H1 (cell line): ENCODE results near the gene DMAC2. TPM values are rescaled to one million over a fixed set of nuclear protein-coding genes. Genes with fewer than 3 reads are reported as not detected.

Source experiments
- JUND ChIP-seq: IDR thresholded peaks from 2 replicates; pipeline ENCODE4 v1.6.1; 2011; ENCODE audit warnings: mild to moderate bottlenecking, improper control_type of control experiment, low read length
- NRF1 ChIP-seq: IDR thresholded peaks from 2 replicates; pipeline ENCODE4 v1.6.1; 2011; ENCODE audit warnings: mild to moderate bottlenecking, low read depth, low read length, improper control_type of control experiment
- polyA plus RNA-seq, 7 experiments: library from polyadenylated mRNA; depleted of rRNA in 3 of 7; stranded (reverse) in 5 of 7; unstranded in 2 of 7; fragments of >200 nt in 5 of 7; fragments of 200-250 nt in 2 of 7; gene quantifications; 1 replicate in 5 of 7; 2 replicates in 1 of 7; 4 replicates in 1 of 7; pipeline versions ENCODE4 v1.2.1 to v1.2.3, GENCODE V29; 2011 to 2013; ENCODE audit warnings: missing spikeins in 2 of 7, mixed read lengths in 2 of 7
- total RNA-seq: library from RNA; stranded (reverse); fragmentation: NEBNext Ultra II Directional; extraction: Animal tissue kit (Norgen Biotek cat#: 25700); gene quantifications from 2 replicates; pipeline ENCODE4 v1.2.1, GENCODE V29; 2021
- TF ChIP-seq, protein P1 (sequence below): IDR thresholded peaks from 2 replicates; pipeline ENCODE4 v1.6.1; 2012; ENCODE audit warnings: inconsistent platforms

DMAC2 gene
- total and polyA plus RNA-seq, 2 of the 8 experiments (the other 6 are each of a cell fraction or from before 2014, with no cell fraction given): 86.8 to 170 TPM

DNA sequence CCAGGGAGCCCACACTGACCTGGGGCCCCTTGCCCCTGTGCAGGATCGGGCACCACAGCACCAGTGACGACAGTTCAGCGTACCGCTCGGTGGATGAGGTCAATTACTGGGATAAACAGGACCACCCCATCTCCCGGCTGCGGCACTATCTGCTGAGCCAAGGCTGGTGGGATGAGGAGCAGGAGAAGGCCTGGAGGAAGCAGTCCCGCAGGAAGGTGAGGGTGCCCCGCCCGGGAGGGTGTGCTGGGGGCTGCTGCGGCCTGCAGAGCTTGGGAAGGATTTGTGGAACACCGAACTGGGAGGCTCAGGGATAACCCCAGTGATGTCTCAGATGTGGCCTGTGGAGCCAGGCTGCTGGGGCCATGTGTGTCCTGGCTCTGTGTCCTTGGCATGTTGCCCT, 16.8 kb downstream of the DMAC2 start (continued):
- TF ChIP-seq, protein P1, sequence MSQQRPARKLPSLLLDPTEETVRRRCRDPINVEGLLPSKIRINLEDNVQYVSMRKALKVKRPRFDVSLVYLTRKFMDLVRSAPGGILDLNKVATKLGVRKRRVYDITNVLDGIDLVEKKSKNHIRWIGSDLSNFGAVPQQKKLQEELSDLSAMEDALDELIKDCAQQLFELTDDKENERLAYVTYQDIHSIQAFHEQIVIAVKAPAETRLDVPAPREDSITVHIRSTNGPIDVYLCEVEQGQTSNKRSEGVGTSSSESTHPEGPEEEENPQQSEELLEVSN: no peak
- TF ChIP-seq NRF1 (no peak), JUND (no peak)
- TF ChIP-seq, all 59 proteins: peak for 0
